ENCODE data around the gene CHPF2.

- TF ChIP-seq CTCF (IDR thresholded peaks at IDR 0.05) (no peak), POLR2A (IDR thresholded peaks at IDR 0.05) (no peak)
Measured at GRCh38 chr7:151256410-151257045, 24.2 kb downstream of the CHPF2 start.

All from thyroid gland (tissue), 4 donors.